ENCODE results near the gene MIS18BP1.
"Not testable (repeated sequence)": the region's sequence is repeated elsewhere in the genome, so short reads cannot be mapped to it uniquely, and the experiment has no call there.

MIS18BP1 gene

GRCh38 chr14:45253070-45253753, at the start of gene MIS18BP1:
Gene MIS18BP1 (minus strand): TSS chr14:45253202. CDS start chr14:45247286, 5,916 bp downstream.
- DNase-seq (ENCODE audit: low read depth), result peak; percentile 94

DNA sequence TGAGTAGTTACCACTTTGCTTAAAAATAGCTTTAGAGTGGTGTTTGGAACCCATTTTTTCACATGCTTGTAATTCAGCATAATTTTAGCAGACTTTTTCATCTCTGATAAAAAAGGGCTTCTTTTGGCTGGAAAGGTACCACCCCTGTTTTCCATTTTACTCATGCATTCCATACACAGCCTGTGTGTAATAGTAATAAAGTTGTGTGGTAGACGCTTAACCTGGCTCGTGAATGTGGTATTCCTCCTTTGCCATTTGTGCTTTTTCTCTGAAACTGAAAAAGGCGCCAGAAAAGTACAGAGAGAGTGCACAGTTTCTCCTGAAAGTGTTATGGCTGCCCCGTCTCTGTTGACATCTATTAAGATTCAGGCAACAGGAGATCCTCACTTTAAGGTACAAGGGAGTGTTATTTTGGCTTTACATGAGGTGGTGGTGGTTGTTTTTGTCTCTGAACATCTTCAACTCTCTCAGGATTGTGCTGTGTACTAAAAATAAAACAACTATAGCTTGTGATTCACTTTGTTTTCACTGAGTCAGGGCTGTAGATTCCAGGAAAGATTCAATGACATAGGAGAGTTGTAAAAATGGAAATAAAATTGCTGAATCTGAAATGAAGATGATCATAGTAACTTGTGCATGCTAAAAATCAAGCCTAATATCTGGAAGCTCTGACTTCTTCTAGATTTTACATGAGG, 45.6 kb upstream of the MIS18BP1 start:
- peak; percentile 6 for DNase-seq (ENCODE audit: low read depth)

DNA sequence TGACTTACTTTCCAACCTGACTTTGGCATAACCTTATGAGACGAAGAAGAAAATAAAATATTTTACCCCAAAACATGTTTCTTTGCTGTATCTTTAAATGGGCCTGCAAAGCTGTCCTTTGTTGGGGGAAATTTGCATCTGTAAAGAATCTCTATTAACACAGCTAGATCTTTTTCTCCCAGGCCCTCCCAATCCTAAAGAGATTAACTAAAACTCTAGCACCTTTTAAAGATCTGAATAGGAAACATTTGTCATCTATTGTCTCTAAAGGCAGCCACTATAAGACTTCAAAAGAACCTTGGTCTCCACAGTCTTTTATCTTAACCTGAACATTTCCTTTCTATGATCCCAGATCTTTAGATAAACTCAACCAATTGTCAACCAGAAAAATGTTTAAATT, 41.8 kb upstream of the MIS18BP1 start:
- not testable (repeated sequence) for DNase-seq (ENCODE audit: low read depth)

GRCh38 chr14:45290547-45290946, 37.5 kb upstream of the MIS18BP1 start:
- no peak for DNase-seq (ENCODE audit: low read depth)

- DNase-seq (ENCODE audit: low read depth), result no peak
These were observed 34.6 kb upstream of the MIS18BP1 start for GRCh38 chr14:45287610-45288009.

DNA sequence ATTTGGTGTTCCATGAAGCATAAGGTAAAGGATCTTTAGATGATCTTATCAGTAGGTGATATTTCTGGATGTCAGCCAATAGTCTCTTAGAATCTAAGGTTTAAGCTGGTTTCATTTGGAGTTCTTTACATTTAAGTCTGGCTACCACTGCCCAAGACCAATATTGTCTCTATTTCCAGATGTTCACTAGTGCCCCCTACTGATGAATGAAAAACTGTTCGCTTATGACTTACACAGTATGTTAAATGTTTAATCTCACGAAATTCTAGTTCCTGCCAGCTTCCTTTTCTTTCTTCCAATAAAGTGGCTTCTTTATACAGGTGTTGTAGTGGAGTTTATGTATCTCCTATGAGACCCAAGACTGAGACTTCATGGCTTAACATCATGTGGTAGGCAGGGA, 31.8 kb upstream of the MIS18BP1 start:
- no peak for DNase-seq (ENCODE audit: low read depth)

DNA sequence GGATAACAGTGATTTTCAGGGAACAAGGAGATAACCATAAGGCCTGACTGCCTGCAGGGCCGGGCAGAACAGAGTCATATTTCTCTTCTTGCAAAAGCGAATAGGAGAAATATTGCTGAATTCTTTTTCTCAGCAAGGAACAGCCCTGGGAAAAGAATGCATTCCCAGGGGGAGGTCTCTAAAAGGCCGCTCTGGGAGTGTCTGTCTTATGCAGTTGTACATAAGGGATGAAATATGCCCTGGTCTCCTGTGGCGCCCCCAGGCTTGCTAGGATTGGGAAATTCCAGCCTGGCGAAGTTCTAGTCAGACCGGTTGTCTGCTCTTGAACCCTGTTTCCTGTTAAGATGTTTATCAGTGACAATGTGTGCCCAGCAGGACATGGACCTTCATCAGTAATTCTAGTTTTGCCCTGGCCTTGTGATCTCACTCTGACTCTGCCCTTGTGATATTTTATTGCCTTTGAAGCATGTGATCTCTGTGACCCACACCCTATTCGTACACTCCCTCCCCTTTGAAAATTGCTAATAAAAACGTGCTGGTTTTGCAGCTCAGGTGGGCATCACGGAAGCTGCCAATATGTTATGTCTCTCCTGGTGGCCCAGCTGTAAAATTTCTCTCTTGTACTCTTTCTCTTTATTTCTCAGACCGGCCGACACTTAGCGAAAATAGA, 28.9 kb upstream of the MIS18BP1 start:
- not testable (repeated sequence) for DNase-seq (ENCODE audit: low read depth)

GRCh38 chr14:45271858-45272537, 19.0 kb upstream of the MIS18BP1 start:
- no peak for DNase-seq (ENCODE audit: low read depth)

GRCh38 chr14:45270031-45270430, 17.0 kb upstream of the MIS18BP1 start:
- DNase-seq (ENCODE audit: low read depth), result no peak

DNA sequence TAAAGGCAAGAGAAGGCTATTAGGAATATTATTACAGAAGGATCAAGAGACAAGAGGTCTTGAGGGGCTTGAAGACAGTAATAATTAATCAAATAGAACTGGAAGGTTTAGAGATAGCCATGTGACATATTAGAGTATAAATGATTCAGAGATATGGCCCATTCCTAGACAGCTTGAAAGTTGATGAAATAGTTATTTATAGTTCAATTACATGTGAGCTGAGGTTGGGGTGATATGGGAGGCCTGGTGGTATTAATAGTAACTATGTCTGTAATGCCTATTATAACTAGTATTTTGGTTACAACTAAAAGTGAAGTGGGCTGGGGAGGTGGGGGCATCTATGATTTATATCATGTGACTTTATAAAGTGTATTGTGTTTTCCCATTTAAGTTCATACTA, 14.1 kb upstream of the MIS18BP1 start:
- DNase-seq (ENCODE audit: low read depth), result no peak

GRCh38 chr14:45262637-45263036, 9.6 kb upstream of the MIS18BP1 start:
- no peak for DNase-seq (ENCODE audit: low read depth)

GRCh38 chr14:45261209-45261608, 8.2 kb upstream of the MIS18BP1 start:
- no peak for DNase-seq (ENCODE audit: low read depth)

DNA sequence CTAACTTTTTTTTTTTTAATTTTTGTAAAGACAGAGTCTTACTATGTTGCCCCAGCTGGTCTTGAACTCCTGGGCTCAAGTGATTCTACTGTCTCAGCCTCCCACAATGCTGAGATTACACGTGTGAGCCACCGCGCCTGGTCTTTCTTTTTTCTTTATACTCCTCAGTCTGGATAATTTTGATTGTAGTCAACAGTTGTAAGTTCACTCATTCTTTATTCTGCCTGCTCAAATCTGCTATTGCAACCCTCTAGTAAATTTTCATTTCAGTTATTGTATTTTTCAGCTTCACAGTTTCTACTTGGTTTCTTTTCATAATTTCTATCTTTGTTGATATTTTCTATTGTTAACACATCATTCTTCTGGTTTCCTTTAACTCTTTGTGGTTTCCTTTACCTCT, 5.8 kb upstream of the MIS18BP1 start:
- DNase-seq (ENCODE audit: low read depth), result no peak

- DNase-seq (ENCODE audit: low read depth), result no peak
These were observed 5.1 kb upstream of the MIS18BP1 start for GRCh38 chr14:45258073-45258472.

DNA sequence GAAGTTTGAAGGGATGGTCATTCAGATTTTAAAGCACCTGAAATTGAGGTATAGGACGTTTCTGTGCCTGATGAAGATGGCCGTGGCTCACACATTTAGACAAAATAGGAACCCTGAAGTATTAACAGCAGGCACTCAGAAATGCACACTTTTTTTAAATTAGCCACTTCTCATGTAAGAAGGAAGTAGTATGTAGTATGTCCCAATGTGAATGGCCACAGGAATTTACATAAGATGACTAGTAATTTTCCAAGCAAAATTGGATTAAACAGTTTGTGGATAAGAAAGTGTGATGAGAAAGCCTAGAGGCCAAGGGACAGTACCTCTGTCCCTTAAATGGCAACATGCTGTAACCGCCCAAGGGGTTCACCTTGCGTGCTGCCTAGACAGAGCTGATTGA, 1.8 kb upstream of the MIS18BP1 start:
- DNase-seq (ENCODE audit: low read depth), result no peak

DNA sequence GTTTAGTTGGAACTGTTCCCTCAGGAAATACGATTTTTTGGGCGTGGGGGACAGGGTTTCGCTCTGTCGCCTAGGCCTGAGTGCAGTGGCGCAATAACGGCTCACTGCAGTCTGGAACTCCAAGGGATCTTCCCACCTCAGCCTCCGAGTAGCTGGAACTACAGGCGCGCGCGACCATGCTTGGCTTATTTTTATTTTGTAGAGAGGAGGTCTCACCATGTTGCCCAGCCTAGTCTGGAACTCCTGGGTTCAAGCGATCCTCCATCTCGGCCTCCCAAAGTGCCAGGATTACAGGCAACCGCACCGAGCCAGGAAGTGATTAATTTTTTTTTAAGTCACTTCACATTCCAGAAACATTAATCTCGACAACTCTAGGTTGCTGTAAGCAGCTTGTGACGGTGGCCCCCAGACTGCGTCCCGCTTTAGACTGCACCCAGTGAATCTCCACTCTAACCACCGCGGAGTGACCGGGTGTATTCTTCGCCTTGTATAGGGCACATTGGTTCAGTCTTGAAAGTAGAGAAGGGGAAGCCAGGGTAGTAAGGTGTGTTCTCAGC, 830 bp upstream of the MIS18BP1 start:
- DNase-seq (ENCODE audit: low read depth), result no peak

DNA sequence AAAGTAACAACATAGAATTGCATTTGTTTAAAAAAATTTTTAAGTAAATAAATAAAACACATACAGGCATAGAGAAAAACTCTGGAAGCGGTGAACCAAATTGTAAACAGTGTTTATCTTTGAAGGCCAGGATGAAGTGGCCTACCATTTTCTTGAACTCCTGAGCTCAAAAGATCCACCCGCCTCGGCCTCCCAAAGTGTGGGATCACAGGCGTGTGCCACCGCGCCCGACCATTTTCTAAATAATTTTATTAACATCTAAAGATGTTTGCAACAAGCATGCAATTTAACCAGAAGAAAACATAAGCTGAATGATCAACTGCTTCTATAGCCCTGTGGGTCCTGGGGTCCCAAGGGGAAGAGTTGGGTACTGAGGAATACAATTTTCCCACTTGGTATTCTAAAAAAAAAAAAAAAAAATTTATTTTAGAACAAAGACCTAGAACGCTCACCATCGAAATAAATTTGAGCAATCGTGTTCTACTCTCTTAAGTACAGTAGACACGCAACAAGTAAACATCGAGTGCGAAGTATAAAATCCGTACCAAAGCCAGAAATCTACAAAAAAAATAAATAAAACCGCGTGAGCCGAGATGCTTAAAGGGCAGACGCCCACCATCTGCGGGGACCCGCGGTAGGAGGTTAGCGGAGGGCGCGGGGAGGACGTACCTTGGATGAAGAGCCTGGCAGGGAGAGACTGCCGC, 484 bp downstream of the MIS18BP1 start:
- DNase-seq (ENCODE audit: low read depth), result no peak

GRCh38 chr14:45251912-45252311, 1.1 kb downstream of the MIS18BP1 start:
- DNase-seq (ENCODE audit: low read depth), result no peak

DNA sequence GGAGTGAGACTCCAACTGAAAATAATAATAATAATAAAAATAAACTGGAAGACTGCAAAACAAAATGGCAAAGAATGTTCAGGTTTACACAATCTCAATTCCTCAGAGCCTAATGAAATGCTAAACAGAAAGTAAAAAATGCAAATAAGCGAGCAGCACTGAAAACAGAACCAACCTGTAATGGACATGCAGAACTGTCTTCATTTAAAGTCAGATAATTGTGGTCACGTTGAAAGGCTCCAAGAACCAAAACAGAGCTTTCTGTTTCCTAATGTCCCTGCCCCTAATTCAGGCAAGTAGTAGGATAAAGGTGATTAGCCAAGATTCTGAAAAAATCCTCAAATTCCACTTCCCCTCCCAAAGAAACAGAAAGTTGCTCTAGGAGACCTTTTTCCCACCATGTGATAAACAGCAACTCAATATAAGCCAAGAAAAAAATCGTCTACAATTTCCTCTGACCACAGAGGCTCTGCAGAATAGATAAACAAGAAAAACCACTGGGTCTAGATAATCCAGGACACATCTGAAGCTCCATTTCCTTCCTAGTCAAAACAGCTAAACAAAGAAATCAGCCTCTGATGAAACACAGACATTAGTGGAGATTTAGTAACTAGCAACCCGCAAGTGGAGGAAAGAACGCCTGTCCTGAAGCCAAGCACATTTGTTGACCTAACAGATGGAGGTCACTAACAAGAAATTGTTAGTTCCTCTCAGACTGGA, 3.0 kb downstream of the MIS18BP1 start:
- DNase-seq (ENCODE audit: low read depth), result peak; percentile 46

DNA sequence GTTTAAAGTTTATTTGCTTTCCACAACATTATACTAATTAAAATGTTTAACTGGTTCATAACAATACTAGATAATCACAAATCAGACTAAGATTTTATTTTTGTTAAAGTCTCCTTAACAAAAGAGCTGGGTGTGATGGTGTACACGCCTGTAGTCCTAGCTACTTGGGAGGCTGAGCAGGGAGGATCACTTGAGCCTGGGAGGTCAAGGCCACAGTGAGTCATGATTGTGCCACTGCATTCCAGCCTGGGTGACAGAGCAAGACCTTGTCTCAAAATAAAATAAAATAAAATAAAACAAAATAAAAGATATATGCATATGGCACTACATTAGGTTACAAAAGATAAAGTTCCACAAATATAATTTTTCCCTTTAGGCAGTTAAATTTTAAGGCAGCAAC, 5.6 kb downstream of the MIS18BP1 start:
- DNase-seq (ENCODE audit: low read depth), result no peak

- DNase-seq (ENCODE audit: low read depth), result no peak
These were observed 6.3 kb downstream of the MIS18BP1 start for GRCh38 chr14:45246691-45247090.
